ENCODE results near the gene FRMD3.

The FRMD3 gene

DNA sequence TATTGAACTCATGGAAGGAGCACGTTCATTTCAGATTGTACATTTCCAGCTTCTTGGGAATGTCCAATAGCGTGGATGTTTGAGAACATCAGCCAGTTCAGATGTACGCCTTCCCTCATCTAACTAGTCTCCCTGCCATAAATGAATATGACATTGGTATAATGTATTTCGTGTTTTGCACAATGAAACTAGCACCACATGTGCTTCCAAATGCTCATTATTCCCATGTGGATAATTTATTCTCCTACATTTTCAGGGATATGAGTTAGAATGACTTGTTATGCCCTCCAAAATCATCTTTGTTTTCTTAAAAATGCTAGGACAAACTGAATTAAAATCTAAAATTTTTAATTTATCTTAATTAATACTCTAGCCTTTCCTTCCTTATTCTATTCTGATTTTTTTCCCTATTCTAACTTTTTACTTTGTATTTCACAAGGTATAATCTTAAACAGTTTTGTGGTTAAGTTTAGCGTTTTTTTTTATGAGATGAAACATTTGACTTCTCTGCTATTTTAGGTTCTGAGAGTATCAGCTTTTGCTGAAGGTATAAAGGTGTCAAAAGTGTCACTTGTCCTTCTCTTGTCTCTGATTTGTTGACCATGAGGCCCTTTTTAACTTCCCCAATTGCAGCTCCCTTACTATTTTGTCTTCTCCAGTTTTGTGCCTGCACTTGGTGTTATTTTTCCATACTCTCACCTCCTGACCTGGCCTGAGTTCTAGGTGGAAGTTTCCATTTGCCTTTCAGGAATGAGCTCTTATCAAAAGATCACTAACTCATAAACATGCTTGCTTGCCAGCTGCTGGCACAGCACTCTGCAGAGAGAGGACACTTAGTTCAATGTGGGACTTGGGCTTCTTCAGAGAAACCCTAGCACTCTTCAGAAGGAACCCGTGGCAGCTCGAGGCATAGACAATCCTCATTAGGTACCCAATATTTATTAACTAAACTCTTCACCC is 106.8 kb downstream of the FRMD3 start:
- no peak for DNase-seq

DNA sequence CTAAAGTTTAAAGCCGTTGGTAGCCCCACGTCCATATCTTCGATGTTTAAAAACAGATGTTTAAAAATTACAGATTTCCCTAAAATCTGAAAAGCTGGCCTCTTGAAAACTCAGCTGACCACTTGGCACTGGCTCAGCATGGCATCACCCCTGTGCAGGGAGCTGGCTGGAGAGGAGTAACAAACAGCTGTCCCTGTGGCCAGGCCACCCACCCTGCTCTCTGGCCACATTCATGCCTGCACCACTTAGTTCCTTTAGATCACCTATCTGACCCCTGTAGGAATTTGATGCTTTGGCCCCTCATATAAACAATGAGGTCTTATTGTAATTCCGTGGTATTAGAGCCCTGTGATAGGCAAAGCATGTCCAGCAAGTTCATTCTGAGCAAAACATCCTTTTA is 107.5 kb downstream of the FRMD3 start:
- DNase-seq: peak; percentile 44

DNA sequence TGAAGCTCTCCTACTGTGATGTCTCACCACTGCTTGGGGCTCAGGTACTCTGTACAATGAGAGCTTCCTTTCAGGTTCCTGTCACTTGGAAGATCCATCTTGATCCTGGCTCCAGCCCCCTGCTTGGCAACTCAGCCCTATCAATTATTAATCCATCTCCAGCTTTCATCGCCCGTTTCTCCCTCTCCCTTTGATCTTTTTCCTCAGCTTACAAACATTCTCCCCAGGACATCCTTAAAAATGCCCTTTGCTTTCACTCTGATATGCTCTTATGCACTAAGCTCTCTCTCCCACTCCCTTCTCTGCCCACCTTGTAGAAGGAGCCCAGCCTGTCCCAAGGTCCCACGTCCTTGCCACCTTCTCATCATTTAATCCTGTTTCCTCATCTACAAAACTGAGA is 109.0 kb downstream of the FRMD3 start:
- DNase-seq: no peak

DNA sequence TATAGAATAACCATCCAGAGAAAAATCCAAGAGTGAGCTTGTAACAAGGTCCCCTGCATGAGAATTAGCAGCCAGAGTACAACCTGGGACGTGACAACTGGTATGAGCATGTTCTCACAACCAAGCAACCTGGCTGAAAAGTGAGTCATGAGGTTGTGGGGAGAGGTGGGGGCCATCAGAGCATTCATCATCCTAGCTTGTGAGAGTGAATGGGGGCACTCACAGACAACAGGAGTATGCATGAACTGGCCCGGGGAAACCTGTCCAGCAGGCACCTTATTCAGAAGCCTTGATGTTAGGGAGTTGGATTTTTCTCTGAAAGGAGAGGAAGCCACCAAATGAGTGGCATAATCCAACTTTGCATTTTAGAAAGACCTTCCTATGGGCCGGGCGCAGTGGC is 113.0 kb downstream of the FRMD3 start:
- DNase-seq: no peak

DNA sequence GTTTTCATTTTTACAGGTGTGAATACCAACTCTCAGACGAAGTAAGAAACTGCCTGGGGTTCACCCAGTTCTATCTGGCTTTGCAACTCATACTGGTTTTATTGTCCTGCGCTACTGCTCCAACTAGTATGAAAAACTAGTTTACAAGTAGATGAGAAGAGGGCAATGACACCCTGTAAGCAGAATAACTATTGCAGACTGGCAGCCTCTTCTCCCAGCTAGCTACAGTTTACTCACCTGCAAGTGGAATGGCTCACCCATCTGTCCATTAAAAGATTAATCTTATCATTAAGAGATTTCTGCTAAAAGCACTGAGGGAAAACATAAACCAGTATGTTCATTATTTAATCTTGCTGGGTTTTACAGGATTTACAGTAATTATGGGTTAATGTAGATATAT is 113.4 kb downstream of the FRMD3 start:
- DNase-seq: no peak

DNA sequence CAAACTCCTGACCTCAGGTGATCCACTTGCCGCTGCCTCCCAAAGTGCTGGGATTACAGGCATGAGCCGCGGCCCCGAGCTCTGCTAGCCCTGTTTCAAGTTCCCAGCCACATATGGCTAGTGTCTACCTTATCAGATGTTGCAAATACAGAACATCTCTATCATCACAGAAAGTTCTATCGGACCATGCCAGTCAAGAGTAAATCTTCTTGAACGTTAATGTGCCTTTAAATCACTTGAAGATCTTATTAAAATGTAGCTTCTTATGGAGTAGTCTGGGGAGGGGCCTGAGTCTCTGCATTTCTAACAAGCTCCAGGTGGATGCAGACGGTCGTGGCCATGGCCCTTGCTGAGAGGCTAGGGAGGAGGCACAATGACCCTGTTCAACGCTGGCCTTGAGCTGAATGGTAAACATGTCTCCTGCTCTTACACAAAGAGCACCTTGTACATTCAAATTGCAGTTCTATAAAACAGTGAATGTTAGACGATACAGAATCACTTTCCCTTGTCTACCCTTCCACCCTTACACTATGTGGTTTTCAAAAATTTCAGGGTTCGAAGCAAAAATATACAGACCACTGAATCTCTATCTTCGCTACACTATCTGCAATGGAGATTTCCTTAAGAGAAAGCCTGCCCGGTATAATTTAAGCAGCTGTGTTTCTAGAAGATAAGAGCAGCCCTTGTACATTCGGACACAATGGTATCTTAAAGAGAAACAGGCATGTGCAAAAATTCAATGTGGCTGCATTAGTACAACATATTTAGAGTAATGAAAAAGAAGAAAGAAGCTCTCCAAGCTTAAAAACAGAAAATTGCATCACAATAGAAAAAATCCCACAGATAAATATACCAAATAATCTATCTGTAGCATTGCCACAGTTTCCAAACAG is 114.1 kb downstream of the FRMD3 start:
- DNase-seq: no peak

DNA sequence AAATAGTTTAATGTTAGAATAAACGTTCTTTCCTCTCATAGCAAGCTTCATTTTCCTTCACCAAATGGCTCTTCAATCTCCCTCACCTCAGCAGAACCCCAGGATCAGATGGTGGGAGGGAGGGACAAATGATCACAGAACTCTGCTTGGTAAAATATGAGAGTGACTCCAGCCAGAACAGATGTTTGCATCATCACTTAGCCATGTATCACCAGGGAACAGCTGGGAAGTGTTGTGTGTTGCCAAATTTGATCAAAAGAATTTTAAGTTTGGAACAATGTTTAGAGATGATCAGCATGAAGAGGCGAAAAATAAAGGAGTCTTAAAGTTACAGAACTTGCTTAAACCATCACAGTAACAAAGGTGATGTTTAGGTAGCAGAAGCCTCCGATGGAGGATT is 115.7 kb downstream of the FRMD3 start:
- no peak for DNase-seq

DNA sequence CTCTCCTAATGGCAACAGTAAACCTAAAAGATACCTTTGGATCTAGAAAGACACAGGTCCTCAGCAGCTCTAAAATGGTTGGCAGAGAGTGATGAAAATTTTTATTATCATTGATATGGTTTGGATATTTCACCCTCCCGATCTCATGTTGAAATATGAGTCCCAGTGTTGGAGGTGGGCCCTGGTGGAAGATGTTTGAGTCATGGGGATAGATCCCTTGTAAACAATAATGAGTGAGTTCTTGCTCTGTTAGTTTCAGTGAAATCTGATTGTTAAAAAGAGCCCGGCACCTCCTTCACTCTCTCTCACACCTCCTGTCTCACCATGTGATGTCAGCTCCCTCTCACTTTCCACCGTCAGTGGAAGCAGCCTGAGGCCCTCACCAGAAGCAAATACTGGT is 117.7 kb downstream of the FRMD3 start:
- no peak for DNase-seq

DNA sequence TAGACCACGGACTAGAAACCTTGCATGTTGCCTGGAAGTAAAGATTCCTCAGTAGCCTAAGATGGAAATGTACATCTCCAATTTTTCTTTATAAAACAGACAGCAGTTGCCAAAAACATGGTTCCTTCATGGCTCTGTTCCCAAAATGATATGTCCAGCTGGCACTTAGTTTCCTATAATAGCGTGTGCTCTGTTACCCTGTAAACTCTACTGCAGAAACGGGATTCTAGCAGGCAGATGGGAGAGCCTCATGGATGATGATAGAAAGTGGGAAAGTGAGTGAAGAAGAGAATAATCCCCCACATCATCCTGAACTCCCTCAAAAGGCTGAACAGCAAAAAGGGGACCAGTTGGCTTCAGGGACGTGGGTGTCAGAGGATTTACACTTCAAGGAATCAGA is 118.2 kb downstream of the FRMD3 start:
- no peak for DNase-seq

DNA sequence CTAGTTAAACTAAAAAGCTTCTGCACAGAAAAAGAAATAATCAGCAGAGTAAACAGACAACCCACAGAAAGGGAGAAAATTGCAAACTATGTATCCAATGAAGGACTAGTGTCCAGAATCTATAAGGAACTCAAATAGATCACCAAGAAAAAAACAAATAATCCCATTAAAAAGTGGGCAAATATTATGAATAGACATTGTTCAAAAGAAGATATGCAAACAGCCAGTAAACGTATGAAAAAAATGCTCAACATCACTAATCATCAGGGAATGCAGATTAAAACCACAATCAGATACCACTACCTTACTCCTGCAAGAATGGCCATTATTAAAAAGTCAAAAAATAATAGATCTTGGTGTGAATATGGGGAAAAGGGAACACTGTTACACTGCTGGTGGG is 119.9 kb downstream of the FRMD3 start:
- DNase-seq: no peak

DNA sequence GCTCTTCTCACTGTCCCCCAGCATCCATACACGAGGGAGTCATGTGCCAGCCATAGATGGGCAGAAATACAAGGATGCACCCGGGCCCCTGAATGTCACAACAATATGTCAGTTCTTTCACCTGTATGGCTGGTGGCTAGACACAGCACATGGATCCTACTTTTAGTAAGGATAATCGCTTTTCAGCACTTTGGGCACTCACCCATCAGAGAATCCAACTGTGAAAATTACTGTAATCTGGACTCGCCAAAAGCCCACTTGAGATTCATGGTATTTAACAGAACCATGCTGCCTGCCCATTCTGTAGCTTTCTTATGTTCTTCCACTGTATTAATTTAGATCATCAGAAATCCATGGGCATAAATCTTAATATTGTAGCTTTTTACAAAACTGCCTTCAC is 124.8 kb downstream of the FRMD3 start:
- DNase-seq: no peak

DNA sequence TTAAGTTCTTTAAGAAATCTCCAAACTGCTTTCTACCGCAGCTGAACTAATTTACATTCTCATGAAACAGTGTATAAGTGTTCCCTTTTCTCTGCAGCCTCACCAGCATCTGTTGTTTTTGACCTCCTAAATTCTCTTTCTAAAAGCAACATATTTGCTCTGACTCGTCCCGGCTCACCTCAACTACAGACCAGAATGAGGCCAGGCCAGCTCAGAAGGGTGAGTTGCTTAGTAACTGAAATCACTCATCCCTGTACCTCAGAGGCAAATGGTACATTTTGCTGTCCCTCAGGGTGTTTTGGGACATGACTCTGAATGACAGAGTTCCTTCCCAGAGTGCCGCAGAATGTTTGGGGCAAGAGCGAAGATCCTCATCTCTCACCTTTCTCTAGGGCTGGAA is 127.5 kb downstream of the FRMD3 start:
- no peak for DNase-seq

DNA sequence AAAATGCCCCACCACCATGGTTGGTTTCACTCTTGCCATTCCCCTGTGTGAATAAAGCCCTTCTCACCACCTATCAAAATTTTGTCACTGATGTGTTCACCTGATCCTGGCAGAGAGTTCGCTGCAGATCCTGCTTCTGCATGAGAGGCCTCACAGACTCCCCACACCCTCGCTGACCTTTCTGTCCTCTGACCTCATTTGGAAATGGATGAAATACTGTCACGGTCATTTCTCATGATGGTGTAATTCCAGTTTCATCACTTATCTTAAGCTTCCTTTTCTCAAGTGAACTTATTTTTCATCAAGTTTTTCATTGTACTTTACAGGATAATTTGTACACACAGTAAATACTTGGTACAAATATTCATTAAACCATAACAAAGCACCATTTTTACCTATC is 131.3 kb downstream of the FRMD3 start:
- no peak for DNase-seq

DNA sequence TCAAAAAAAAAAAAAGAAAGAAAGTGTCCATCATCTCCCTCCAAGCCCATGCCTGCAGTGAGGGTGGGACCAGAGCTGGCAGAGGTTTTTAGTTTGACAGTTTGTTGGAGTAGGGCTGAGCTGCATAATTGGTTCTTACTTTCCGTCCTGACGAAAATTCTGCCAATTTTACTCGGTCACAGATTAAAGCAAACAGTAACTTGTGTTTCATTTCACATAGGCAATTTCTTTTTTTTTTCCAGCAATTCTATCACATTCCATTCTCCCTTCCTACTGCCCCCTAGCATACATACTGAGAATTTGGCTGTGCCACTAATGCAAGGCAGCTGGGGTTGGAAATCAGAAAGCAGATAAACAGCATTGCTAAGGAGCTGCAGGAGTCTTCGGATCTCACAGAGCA is 132.4 kb downstream of the FRMD3 start:
- DNase-seq: no peak

DNA sequence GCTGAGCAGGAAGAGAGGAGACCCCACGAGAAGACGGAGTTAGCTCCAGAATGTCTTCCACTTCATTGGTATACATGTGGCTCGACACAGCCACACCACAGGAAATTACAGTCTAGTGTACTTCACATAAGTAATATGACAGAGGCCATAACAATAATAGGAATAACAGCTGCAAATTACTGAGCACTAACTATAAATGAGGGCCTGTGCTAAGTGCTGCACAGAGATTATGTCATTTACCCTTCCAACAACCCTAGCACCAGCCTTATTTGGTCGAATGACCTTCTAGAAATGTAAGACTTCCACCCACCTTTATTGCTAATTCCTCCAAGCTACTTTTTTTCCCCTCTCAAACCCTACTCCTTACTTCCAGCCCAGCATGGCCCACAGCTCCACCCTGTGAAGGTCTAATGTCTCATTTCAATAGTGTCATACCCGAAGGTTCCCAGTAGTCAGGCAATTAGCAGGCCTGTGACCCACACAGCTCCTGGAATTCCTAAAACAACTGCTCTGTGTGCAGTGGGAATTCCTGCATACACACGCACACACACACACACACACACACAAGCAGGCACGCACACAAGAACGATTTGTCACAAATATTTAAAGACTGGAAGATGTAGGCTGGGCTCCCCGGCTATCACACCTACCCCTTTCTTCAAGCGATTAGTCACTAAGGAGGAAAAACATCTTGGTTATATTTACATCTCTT is 134.5 kb downstream of the FRMD3 start:
- no peak for DNase-seq

DNA sequence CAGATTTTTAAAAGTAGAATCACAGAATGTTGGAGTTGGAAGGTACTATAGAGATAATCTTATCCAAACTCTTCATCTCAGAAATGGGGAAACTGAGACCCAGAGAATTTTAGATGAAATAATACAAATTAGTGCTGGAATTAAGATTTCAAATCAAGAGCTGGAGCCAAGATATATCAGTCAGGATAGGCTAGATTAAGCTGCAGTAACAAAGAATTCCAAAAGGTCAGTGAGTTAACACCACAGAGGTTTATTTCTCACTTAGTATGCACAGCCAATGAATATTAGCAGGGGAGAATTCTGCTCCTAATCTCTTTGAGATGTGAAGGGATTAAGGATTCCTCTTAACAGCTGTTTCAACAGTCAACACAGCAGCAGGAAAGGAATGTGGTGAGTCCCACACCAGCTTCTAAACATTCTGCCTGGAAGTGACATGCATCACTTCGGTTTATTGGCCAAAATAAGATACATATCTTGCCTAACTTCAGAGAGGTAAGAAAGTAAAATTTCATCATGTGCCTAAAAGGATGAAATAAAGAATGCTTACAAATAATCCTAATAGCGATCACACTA is 136.8 kb downstream of the FRMD3 start:
- no peak for DNase-seq

DNA sequence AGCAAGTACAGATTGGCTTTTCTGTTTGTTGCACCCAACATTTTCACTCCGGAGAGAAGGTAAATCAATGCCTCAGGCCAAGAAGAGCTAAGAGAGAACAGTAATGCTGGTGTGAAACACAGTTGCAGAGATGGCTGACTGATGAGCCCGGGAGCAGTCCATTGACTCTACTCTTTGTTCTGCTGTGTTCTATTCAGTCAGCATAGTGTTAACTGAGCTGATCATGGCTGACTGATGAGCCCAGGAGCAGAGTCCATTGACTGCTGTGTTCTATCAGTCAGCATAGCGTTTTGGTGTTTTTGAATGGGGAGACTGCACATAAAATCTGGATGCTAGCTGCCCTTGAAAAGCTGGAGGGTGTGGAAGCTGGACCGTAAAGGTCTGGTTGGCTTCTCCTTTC is 141.4 kb downstream of the FRMD3 start:
- no peak for DNase-seq

DNA sequence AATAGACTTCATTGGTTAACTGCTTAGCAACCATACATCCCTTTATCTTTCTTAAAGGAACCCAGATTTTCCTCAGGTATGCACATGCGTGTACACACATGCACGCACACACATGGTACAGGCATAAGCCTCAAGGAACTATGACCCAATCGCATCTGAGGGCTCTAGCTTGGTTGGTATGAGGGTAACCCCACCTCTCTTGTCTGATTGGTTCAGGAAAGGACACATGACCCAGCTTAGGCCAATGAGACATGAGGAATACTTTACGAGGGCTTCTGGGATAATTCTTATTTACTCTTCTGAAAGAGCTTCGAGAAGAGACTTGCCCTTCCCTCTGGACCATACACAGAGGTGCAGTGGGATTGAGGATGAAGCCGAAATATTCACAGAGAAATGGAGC is 141.9 kb downstream of the FRMD3 start:
- DNase-seq: no peak

DNA sequence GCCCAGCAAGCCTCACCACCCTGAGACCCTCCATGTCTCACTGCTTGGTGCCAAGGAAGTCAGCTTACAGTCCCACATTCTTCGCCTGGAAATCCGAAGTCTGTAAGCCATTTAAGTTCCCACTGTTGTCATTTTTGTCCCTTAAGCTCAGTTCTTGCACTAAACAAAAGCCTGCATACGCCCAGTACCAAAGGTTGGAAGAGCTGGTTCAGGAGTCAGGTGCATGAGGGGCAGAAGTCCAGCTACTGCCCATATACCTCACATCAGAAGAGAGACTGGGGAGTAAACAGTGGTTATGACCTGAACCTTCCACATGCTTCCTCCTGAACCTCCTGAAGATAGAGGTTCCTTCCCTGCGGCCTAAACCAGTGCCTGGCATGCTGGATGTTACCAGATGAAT is 146.0 kb downstream of the FRMD3 start:
- no peak for DNase-seq

DNA sequence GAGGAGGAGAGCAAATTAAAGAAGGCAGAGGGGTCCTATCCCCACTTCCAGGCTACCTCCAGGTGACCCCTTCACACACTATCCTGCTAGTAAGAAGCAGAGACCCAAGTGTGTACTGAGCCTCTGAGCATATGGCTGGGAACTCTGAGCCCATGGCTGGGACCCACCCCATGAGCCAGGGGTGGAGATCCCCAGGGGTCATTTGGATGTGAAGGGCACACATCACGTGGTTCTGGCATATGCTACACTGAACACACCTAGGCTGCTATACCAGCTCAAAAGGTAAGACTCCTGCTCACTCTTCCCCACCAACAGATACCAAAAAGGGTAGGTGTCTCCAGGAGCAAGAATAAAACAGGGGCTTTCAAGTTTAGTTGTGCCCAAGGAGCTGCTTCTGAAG is 149.9 kb downstream of the FRMD3 start:
- DNase-seq: no peak

DNA sequence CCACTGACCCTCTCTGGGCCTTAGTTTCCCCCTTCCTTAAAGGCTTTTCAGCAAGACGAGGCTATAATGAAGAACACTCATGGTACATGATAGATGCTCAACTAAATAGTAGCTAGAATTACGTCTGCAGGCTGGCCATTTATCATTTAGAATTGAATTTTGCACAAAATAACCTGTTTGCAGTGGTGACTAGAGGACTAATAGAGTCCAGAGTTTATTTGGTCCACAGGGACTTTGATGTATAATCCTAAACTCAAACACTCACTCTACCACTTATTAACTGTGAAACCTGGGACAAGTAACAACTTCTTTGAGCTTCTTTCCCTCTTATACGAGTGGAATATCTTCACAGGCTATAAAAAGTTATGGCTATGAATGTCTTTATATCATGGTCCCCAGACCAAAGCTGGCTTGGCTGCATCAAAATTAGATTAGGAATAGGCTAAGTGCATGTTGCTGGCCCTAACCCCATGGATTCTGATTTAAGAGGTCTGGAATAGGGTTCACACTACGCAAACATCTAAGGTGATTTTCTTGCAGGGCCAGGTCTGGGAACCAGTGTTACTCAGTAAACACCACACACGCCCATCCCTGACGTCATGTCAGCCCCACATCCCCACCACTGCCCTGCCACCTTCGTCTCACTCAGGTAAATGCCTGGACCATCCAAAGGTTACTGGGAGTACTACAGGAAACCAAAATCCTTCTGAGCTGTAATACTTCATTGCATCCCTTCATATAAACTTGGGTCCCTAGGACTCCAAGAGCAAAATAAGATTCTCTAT is 150.6 kb downstream of the FRMD3 start:
- DNase-seq: no peak

DNA sequence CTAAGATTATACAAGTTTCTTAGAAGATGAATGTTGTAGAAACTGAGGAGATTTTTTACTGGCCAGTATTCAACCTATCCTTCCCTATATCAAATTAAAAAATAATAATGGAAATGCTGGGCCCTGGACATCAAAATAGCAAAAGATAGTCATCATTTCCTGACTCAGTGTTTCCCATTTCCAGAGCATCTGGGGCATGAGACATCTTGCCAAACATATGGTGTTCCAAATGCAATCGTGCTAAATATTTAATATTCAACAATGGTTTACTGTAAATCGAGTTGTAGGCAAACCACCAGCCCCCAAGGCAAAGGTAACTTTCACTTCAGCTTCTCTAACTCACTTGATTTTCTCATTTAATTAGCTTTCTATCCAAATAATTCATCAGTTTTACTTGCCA is 152.9 kb downstream of the FRMD3 start:
- DNase-seq: no peak
